K562 (cell line): ENCODE measurements around the gene CNTN5. TPM values are rescaled to one million over a fixed set of nuclear protein-coding genes. Genes with fewer than 3 reads are reported as not detected.

Experiments used
- ATAC-seq: fragments of 200-7000 bp; cut with Tn5 transposase; 3 replicates; pipeline ENCODE4 v1.9.1; 2020; ENCODE audit warnings: moderate library complexity
- BruUV-seq: library from RNA; stranded (reverse); fragments of 400-500 nt; replicated peaks from 2 replicates; lab custom pipeline; 2021; lab: Mats Ljungman, UMichigan
- CTCF ChIA-PET: fragments of 300-600 bp; formaldehyde crosslinking; extraction: SDS; loops from one replicate; lab custom pipeline; 2021; ENCODE audit warnings: low intra/inter-chr PET ratio; lab: Yijun Ruan, JAX
- POLR2A ChIA-PET: fragments of 300-600, 350-650 bp; sonication (Branson Sonifier 250); formaldehyde crosslinking; extraction: SDS; loops from one replicate; lab custom pipeline; 2021; ENCODE audit warnings: antibody characterized with exemption, inconsistent platforms; lab: Yijun Ruan, JAX
- DNase-seq, 4 experiments: peaks; one replicate each; pipeline versions ENCODE4 v3.0.0 to v3.0.0-alpha.2; 2011 to 2018; ENCODE audit warnings: low spot score in 3 of 4, mixed read lengths in 3 of 4; ENCODE audit errors: extremely low read depth in 1 of 4
- FAIRE-seq: peaks from 2 replicates; lab custom pipeline; 2011; peaks lifted over from hg19 to GRCh38; lab: Jason Lieb, UNC
- H2AFZ ChIP-seq: 2 replicates; pipeline ENCODE4 v1.6.0; 2011; ENCODE audit warnings: low read depth, low read length, control low read depth, inconsistent platforms
- H3K27ac ChIP-seq: fragments of 200-600 bp; 3 replicates; pipeline ENCODE4 v1.8.0; 2011; ENCODE audit warnings: low read depth, mild to moderate bottlenecking, control low read depth, inconsistent platforms, low read length, moderate library complexity, mixed read lengths; ENCODE audit errors: extremely low read depth
- H3K27me3 ChIP-seq, 2 experiments: fragments of 300-600 bp in 1 of 2; 2 replicates in 1 of 2; 3 replicates in 1 of 2; pipeline versions ENCODE4 v1.6.0 to v1.8.0; 2011; ENCODE audit warnings: inconsistent platforms in 2 of 2, low read length in 2 of 2, mild to moderate bottlenecking in 1 of 2, mixed read lengths in 1 of 2, moderate library complexity in 1 of 2; ENCODE audit not compliant: control insufficient read depth in 2 of 2, insufficient read depth in 2 of 2
- H3K36me3 ChIP-seq: fragments of 300-600 bp; 3 replicates; pipeline ENCODE4 v1.8.0; 2011; ENCODE audit warnings: mild to moderate bottlenecking, low read length, inconsistent platforms; ENCODE audit not compliant: control insufficient read depth, insufficient read depth
- H3K4me1 ChIP-seq, 2 experiments: fragments of 200-600 bp in 1 of 2; replicated peaks in 1 of 2; 2 replicates in 1 of 2; 3 replicates in 1 of 2; pipeline versions ENCODE4 v1.5.1 to v1.8.0; 2011; ENCODE audit warnings: inconsistent platforms in 2 of 2, low read length in 2 of 2, mild to moderate bottlenecking in 1 of 2, mixed read lengths in 1 of 2, moderate library complexity in 1 of 2; ENCODE audit not compliant: control insufficient read depth in 2 of 2, insufficient read depth in 2 of 2
- H3K4me2 ChIP-seq: 2 replicates; pipeline ENCODE4 v1.6.1; 2011; ENCODE audit warnings: low read length, control low read depth, inconsistent platforms, mixed read lengths; ENCODE audit not compliant: insufficient read depth
- H3K4me3 ChIP-seq: fragments of 200-600 bp; sonication (generic), shearing (Covaris generic); 2 replicates; pipeline ENCODE4 v1.5.1; 2016; ENCODE audit warnings: control low read depth, inconsistent platforms
- H3K79me2 ChIP-seq: fragments of 200-600 bp; 3 replicates; pipeline ENCODE4 v1.8.0; 2011; ENCODE audit warnings: low read length, inconsistent platforms; ENCODE audit not compliant: control insufficient read depth, insufficient read depth
- H3K9ac ChIP-seq, 2 experiments: 2 replicates each; pipeline versions ENCODE4 v1.6.0 to v1.6.1; 2011; ENCODE audit warnings: low read depth in 2 of 2, low read length in 2 of 2, control low read depth in 1 of 2, inconsistent platforms in 1 of 2, mild to moderate bottlenecking in 1 of 2, mixed read lengths in 1 of 2; ENCODE audit not compliant: insufficient read depth in 1 of 2
- H3K9me1 ChIP-seq: one replicate; pipeline ENCODE4 v1.6.0; 2011; ENCODE audit warnings: inconsistent platforms, mild to moderate bottlenecking, low read length, moderate library complexity; ENCODE audit not compliant: control insufficient read depth, insufficient read depth
- H3K9me3 ChIP-seq: replicated peaks from 2 replicates; pipeline ENCODE4 v1.5.1; 2011; ENCODE audit warnings: low read depth, low read length, inconsistent platforms; ENCODE audit not compliant: control insufficient read depth, insufficient read depth
- H4K20me1 ChIP-seq: replicated peaks from 2 replicates; pipeline ENCODE4 v1.6.1; 2011; ENCODE audit warnings: low read length, inconsistent platforms, mixed read lengths; ENCODE audit not compliant: control insufficient read depth, insufficient read depth
- E2F5 ChIP-seq: sonication (generic); formaldehyde crosslinking; IDR thresholded peaks from 2 replicates; pipeline ENCODE4 v1.8.0; 2022; ENCODE audit warnings: mild to moderate bottlenecking, missing genetic modification reagents
- E2F8 ChIP-seq: fragments of 450-650 bp; IDR thresholded peaks from 2 replicates; pipeline ENCODE4 v1.7.1; 2018; ENCODE audit warnings: mild to moderate bottlenecking, low read depth; ENCODE audit not compliant: partially characterized antibody
- HBP1 ChIP-seq: fragments of 450-650 bp; formaldehyde crosslinking; IDR thresholded peaks from 2 replicates; pipeline ENCODE4 v1.4.0; 2022; ENCODE audit warnings: missing genetic modification characterization
- HIVEP1 ChIP-seq: fragments of 250-450 bp; sonication (Bioruptor Pico); IDR thresholded peaks from 2 replicates; pipeline ENCODE4 v1.4.0; 2020; ENCODE audit warnings: mild to moderate bottlenecking
- POLR2G ChIP-seq: fragments of 200-400 bp; formaldehyde crosslinking; IDR thresholded peaks from 2 replicates; pipeline ENCODE4 v1.6.1; 2017; ENCODE audit warnings: low read depth, mild to moderate bottlenecking, antibody characterized with exemption, low read length, moderate library complexity
- TGIF2 ChIP-seq: sonication (generic); formaldehyde crosslinking; IDR thresholded peaks from 2 replicates; pipeline ENCODE4 v1.8.1; 2022; ENCODE audit warnings: mild to moderate bottlenecking, missing genetic modification reagents, moderate library complexity
- ZNF12 ChIP-seq: sonication (generic); formaldehyde crosslinking; IDR thresholded peaks from 2 replicates; pipeline ENCODE4 v1.4.0; 2020; ENCODE audit warnings: mild to moderate bottlenecking, missing genetic modification reagents
- ZNF551 ChIP-seq: fragments of 250-450 bp; sonication (Bioruptor Pico); IDR thresholded peaks from 2 replicates; pipeline ENCODE4 v1.5.0; 2021; ENCODE audit warnings: mild to moderate bottlenecking, moderate library complexity
- ZNF586 ChIP-seq: fragments of 450-650 bp; formaldehyde crosslinking; conservative IDR thresholded peaks from 2 replicates; pipeline ENCODE4 v1.4.0; 2020; ENCODE audit warnings: mild to moderate bottlenecking, moderate library complexity
- WGBS: fragments of 100-300 bp; shearing (Covaris generic); methylation state at CpG from one replicate; pipeline ENCODE4 v1.1.6; 2016; ENCODE audit warnings: low coverage, mixed read lengths; ENCODE audit not compliant: insufficient coverage; ENCODE audit errors: missing lambda C conversion rate; 5-methylcytosine and 5-hydroxymethylcytosine counted together
- in situ Hi-C: fragments of 300-500 bp; cut with MboI; formaldehyde crosslinking; loops from 4 replicates; pipeline ENCODE4 v1.15.0; 2018; ENCODE audit warnings: inconsistent platforms, mixed read lengths
- intact Hi-C: fragments of 100-400 bp; cut with micrococcal nuclease; formaldehyde crosslinking; loops from 2 replicates; pipeline ENCODE4 v1.14.2; 2022
- polyA plus RNA-seq, 8 experiments: library from polyadenylated mRNA; depleted of rRNA in 4 of 8; stranded (reverse) in 5 of 8; unstranded in 3 of 8; fragments of >200 nt; fragmentation: Nextera tagmentation in 2 of 8; fragmentation: Illumina TruSeq in 1 of 8; extraction: Ambion mirVana in 2 of 8; extraction: Trizol in 1 of 8; gene quantifications; 2 replicates each; pipeline versions ENCODE4 v1.2.1 to v1.2.3, GENCODE V29; 2011 to 2014; ENCODE audit warnings: inconsistent platforms in 1 of 8, missing spikeins in 1 of 8
- total RNA-seq, 7 experiments: library from RNA; depleted of rRNA in 6 of 7; stranded (reverse); fragments of >200 nt in 6 of 7; fragmentation: Illumina TruSeq in 2 of 7; extraction: Trizol in 2 of 7; gene quantifications; 2 replicates each; pipeline versions ENCODE4 v1.2.1 to v1.2.3, GENCODE V29; 2011 to 2021; ENCODE audit warnings: low replicate concordance in 1 of 7
- TF ChIP-seq, protein P1 (sequence below): fragments of 200-800 bp; sonication (Bioruptor generic); IDR thresholded peaks from 2 replicates; pipeline ENCODE4 v1.6.1; 2017; ENCODE audit warnings: missing genetic modification characterization, missing compliant biosample characterization

The CNTN5 gene
- total and polyA plus RNA-seq, 9 of the 15 experiments (the other 6 are each of a cell fraction or from before 2014, with no cell fraction given) = 0.03 TPM; not detected in 8

GRCh38 chr11:99098751-99099150 is 78.0 kb downstream of the CNTN5 start:
- no peak overlapping the region for H3K9ac ChIP-seq
- TF ChIP-seq ZNF586 (CRISPR knock-in tag) (no peak), E2F8 (no peak)
- no peaks in the 10 kb centered on the region for H3K27me3 ChIP-seq
- 0% methylated on average over 1 of the region's 1 CpG for WGBS
- H3K79me2 ChIP-seq = no peaks in the 10 kb centered on the region
- intact Hi-C loops (no loop called here), in situ Hi-C loops (no loop called here)
- no peaks in the 10 kb centered on the region for H3K36me3 ChIP-seq
- ChIA-PET POLR2A (no interaction called here), CTCF (no interaction called here)
- DNase-seq = no peak
- no peak overlapping the region for H2AFZ ChIP-seq
- H3K4me3 ChIP-seq = no peak overlapping the region
- BruUV-seq = no TSS peak
- ATAC-seq = no peak
- no peak overlapping the region for H3K27ac ChIP-seq
- H3K9me1 ChIP-seq = no peaks in the 10 kb centered on the region
- H3K4me1 ChIP-seq = no peaks in the 10 kb centered on the region
- H3K9me3 ChIP-seq = 0 out of 2 replicates have a peak, but pooled peaks cover 3% of the 10 kb centered on the region
- H3K4me2 ChIP-seq = no peak overlapping the region
- FAIRE-seq = no peak
- H4K20me1 ChIP-seq = no peaks in the 10 kb centered on the region

DNA sequence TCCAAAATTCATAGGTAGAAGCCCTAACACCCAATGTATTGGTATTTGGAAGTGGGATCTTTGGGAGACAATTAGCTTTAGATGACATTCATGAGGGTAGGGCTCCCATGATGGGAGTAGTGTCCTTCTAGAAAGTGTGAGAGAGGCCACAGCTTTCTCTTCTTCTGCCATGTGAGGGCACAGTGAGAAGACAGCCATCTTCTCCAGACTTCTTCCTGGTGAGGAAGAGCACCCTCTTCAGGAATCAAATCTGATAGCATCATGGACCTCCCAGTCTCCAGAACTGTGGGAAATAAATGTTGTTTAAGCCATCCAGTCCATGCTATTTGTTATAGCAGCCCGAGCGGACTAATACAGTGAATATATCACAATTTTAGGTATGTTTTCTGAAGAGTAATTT is 96.9 kb downstream of the CNTN5 start:
- no peak overlapping the region for H3K9ac ChIP-seq
- H3K79me2 ChIP-seq = no peaks in the 10 kb centered on the region
- no peak overlapping the region for H3K4me3 ChIP-seq
- in situ Hi-C loops (no loop called here), intact Hi-C loops (no loop called here)
- H3K36me3 ChIP-seq = no peaks in the 10 kb centered on the region
- WGBS = 0% methylated on average over 2 of the region's 2 CpGs
- no peaks in the 10 kb centered on the region for H3K4me1 ChIP-seq
- DNase-seq = no peak
- H2AFZ ChIP-seq = no peak overlapping the region
- BruUV-seq = no TSS peak
- peaks cover 3% of the 10 kb centered on the region; the same call in 1 of the 2 replicates for H3K9me3 ChIP-seq
- no peaks in the 10 kb centered on the region for H3K27me3 ChIP-seq
- H3K27ac ChIP-seq = no peak overlapping the region
- no peak for ATAC-seq
- no peaks in the 10 kb centered on the region for H4K20me1 ChIP-seq
- H3K9me1 ChIP-seq = no peaks in the 10 kb centered on the region
- CTCF ChIA-PET = no interaction called here
- POLR2A ChIA-PET = no interaction called here
- FAIRE-seq = no peak
- H3K4me2 ChIP-seq = no peak overlapping the region
- TF ChIP-seq HIVEP1 (CRISPR knock-in tag) (no peak), POLR2G (no peak), TGIF2 (CRISPR knock-in tag) (no peak), HBP1 (CRISPR knock-in tag) (no peak), ZNF12 (CRISPR knock-in tag) (no peak), ZNF551 (no peak), E2F5 (CRISPR knock-in tag) (no peak)
- TF ChIP-seq, protein P1, sequence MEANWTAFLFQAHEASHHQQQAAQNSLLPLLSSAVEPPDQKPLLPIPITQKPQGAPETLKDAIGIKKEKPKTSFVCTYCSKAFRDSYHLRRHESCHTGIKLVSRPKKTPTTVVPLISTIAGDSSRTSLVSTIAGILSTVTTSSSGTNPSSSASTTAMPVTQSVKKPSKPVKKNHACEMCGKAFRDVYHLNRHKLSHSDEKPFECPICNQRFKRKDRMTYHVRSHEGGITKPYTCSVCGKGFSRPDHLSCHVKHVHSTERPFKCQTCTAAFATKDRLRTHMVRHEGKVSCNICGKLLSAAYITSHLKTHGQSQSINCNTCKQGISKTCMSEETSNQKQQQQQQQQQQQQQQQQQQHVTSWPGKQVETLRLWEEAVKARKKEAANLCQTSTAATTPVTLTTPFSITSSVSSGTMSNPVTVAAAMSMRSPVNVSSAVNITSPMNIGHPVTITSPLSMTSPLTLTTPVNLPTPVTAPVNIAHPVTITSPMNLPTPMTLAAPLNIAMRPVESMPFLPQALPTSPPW (CRISPR knock-in tag) = no peak
